G401 (cell line): ENCODE data around the gene SPATC1L. TPM values are rescaled to one million over a fixed set of nuclear protein-coding genes. Genes with fewer than 3 reads are reported as not detected.
"Not testable (repeated sequence)": the region's sequence is repeated elsewhere in the genome, so short reads cannot be mapped to it uniquely, and the experiment has no call there.

Experiments
- DNase-seq: peaks from one replicate; pipeline ENCODE4 v3.0.0-alpha.2; 2015; ENCODE audit warnings: low spot score
- in situ Hi-C: cut with HindIII; loops from 2 replicates; pipeline ENCODE4 v1.10.0; 2016; ENCODE audit warnings: low sequenced_read_pairs, mixed read lengths
- total RNA-seq: library from RNA; depleted of rRNA; stranded (reverse); fragments of >200 nt; shearing (Covaris generic); gene quantifications from 2 replicates; pipeline ENCODE4 v1.2.3, GENCODE V29; 2014

The SPATC1L gene
- total RNA-seq, 1 experiment from 2014 or later = 11.2 TPM

DNA sequence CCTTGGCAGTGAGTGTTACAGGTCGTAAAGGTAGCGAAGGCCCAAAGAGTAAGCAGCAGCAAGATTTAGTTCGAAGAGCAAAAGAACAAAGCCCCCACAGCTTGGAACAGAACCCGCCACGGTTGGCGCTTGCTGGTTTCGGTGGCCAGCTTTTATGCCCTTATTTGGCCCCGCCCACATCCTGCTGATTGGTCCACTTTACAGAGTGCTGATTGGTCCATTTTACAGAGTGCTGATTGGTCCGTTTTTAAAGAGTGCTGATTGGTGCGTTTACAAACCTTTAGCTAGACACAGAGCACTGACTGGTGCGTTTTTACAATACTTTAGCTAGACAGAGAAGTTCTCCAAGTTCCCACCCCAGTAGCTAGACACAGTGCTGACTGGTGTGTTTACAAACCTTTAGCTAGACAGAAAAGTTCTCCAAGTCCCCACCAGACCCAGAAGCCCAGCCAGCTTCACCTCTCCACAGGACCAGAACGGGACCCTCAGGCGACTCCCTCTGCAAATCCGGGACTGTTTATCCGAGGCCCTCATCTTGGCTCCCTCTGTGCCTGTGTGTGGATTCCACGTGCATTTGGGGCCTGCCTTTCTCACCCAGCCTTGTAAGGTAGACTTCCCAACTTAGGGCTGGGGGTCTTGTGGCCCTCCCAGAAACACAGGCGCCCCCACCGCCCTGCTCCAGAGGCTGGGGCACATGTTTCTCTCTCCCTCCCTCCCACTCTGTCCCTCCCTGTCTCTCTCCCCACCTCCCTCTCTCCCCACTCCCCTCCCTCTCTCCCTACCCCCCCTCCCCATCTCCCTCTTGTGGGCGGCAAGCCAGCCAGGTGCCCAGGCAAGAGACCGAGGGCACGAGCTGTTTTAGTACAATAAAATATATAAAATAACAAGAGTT, 41.4 kb downstream of the SPATC1L start:
- in situ Hi-C loops = no loop called here
- DNase-seq = no peak

DNA sequence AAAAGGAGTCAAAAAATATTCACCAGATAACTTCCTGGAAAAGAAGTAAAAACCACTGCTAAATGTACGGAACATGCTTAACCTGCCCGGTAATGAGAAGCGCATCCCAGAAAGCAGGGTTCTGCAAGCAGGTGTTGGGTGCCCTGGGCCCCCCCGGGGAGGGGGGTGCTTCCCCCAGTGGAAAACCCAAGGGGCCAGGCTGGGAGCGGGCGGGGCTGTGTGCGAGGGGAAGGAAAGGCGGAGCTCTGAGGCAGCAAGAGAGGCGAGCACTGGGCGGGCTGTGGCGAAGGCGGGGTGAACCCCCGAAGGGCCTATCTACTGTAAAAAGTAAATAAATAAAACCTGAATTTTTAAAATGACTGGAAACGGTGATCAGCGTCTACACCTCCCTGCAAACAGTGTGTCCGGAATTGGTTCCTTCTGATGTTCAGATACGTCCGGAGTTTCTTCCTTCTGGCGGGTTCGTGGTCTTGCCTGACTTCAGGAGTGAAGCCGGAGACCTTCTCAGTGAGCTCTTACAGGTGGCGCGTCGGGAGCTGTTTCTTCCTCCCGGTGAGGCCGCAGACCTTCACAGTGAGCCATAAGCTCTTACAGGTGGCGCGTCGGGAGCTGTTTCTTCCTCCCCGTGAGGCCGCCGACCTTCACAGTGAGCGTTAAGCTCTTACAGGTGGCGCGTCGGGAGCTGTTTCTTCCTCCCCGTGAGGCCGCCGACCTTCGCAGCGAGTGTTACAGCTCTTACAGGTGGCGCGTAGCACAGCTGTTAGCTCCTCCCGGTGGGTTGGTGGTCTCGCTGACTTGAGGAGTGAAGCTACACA, 42.3 kb downstream of the SPATC1L start:
- in situ Hi-C loops = no loop called here
- DNase-seq = no peak

DNA sequence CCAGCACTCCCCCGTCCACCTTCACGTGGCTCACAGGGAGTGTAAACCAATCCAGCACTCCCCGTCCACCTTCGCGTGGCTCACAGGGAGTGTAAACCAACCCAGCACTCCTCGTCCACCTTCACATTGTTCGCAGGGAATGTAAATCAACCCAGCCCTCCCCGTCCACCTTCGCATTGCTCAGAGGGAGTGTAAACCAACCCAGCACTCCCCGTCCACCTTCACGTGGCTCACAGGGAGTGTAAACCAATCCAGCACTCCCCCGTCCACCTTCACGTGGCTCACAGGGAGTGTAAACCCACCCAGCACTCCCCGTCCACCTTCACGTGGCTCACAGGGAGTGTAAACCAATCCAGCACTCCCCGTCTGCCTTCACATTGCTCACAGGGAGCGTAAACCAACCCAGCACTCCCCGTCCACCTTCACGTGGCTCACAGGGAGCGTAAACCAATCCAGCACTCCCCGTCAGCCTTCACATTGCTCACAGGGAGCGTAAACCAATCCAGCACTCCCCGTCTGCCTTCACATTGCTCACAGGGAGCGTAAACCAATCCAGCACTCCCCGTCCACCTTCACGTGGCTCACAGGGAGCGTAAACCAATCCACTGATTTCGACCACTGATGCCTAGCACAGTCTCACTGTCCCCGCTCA, 43.8 kb downstream of the SPATC1L start:
- in situ Hi-C loops = not testable (repeated sequence)

DNA sequence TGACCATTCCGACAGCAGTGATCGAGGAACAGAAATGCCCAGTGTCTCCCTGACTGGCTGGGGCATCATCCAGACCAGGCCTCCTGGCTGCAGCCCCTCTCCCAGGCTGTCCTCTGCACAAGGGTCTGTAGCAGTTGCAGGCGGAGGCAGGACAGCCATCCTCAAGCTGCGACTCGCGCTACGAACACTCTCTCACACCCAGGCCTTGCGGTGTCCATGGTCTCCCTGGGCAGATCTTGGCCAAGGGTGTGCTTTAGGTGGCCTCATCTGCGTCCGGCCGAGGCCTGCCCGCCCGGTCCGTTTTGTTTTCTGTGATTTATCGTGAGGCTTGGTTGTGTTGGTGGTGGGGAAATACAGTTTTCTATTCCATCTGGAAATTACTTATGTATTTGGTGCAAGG, 44.6 kb downstream of the SPATC1L start:
- DNase-seq = no peak
- in situ Hi-C loops = no loop called here

More for the DNA sequence above, 43.8 kb downstream of the SPATC1L start:
- not testable (repeated sequence) for DNase-seq

DNA sequence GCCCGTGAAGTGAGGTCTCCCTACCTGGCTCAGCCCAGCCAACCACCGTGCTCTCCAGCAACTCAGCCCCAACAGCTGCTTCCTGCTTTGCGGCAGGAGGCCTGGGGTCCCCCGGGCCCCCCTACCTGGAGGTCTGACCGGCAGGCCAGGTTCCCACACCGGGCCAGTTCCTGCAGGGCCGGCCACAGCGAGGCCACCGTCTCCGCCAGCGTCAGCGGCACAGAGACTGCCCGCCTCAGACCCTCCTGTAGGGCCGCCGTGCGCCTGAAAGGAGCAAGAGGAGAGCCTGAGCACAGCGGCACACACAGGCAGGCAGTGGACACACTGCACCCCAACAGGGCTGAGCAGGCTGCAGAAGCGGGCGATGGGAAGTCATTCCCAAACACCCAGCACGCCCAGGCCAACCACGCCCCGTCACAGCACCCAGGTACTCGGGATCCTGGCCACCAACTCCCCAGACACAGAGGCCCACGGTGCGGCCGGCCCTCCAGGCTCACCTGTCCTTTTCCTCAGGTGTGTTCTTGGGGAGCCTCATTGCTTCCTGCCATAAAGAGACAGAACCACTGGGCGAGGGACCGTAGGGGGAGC, 45.8 kb downstream of the SPATC1L start:
- DNase-seq = no peak
- in situ Hi-C loops = no loop called here

DNA sequence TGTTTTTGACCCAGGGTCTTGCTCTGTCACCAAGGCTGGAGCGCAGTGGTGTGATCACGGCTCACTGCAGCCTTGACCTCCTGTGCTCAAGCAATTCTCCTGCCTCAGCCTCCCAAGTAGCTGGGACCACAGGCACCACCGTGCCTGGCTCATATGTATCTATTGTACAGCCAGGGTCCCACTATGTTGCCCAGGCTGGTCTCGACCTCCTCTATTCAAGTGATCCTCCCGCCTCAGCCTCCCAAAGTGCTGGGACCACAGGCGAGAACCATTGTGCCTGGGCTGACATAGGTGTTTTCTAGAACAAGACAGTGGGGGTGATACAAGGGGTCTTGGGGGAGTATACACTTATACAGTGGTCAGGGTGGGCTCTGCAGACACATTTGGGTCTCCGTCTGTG, 46.4 kb downstream of the SPATC1L start:
- in situ Hi-C loops = no loop called here
- DNase-seq = no peak

DNA sequence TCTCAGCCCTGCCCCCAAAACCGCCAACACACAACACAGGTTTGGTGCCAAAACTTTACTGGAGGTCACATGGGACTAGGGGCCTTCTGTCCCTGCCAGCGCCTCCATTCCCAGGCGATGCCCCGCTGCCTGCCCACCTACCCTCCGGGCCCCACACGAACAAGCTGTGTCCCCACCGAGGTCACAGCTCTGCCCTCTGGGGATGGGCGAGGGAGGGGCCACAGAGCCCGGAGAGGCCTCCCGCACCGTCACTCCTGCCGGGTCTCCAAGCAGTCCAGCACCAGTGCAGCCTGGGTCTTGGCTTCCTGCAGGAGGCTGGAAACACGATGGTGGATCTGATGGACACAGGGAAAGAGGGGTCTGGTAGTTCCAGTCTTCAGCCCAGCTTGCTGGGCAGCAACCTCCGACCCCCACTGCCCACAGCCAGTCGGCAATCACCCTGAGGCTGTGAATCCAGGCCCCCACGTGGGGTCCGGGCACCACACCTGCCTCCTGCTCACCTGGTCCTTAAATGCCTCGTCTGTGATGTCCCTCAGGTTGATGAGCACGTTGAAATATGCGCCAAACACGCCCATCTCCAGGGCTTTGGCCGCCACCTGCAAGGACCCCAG, 47.4 kb downstream of the SPATC1L start:
- DNase-seq = no peak
- in situ Hi-C loops = no loop called here

DNA sequence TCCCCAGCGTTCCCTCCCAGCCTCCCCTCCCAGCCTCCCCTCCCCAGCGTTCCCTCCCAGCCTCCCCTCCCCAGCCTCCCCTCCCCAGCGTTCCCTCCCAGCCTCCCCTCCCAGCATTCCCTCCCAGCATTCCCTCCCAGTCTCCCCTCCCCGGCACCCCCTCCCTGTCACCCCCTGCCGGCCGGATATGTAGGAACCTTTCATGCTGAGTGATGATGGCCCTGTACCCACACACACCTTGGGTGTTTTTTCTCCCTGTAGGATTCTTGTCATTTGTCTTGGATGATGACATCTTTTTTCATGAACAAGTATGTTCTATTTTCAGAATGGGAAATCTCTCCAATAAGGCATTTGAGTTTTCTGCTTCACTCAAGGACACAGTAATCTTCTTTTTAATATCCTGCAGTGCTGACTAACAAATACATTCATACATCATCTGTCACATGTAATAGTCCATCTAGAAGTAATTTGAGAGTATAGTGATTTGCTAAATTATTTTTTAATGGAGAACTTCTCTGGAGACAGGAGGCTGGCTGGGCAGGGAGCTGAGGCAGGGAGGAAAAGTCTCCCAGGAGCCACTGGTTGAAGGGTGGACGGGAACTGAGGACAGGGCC, 48.4 kb downstream of the SPATC1L start:
- no peak for DNase-seq
- in situ Hi-C loops = no loop called here

DNA sequence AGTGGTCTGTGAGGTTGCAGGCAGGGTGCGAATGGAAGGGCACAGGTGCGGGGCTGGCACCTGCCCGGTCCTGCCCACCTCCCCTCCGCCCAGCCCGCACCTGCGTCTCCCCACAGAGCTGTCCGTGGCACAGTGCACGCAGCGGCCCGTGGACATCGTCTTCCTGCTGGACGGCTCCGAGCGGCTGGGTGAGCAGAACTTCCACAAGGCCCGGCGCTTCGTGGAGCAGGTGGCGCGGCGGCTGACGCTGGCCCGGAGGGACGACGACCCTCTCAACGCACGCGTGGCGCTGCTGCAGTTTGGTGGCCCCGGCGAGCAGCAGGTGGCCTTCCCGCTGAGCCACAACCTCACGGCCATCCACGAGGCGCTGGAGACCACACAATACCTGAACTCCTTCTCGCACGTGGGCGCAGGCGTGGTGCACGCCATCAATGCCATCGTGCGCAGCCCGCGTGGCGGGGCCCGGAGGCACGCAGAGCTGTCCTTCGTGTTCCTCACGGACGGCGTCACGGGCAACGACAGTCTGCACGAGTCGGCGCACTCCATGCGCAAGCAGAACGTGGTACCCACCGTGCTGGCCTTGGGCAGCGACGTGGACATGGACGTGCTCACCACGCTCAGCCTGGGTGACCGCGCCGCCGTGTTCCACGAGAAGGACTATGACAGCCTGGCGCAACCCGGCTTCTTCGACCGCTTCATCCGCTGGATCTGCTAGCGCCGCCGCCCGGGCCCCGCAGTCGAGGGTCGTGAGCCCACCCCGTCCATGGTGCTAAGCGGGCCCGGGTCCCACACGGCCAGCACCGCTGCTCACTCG, 52.2 kb downstream of the SPATC1L start:
- in situ Hi-C loops = no loop called here
- DNase-seq = no peak

DNA sequence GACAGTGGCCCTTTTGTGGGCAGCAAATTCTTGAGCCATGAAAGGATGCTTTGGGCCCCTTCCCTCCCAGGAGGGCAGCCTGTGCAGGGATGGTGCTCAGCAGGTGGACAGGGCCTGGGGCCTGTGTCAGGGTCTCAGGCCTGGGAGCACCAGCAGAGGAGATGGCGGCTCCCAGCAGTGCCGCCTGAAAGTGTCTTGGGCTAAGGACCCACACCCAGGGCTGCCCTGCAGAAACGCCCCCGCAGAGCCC, 52.7 kb downstream of the SPATC1L start:
- in situ Hi-C loops = no loop called here

DNA sequence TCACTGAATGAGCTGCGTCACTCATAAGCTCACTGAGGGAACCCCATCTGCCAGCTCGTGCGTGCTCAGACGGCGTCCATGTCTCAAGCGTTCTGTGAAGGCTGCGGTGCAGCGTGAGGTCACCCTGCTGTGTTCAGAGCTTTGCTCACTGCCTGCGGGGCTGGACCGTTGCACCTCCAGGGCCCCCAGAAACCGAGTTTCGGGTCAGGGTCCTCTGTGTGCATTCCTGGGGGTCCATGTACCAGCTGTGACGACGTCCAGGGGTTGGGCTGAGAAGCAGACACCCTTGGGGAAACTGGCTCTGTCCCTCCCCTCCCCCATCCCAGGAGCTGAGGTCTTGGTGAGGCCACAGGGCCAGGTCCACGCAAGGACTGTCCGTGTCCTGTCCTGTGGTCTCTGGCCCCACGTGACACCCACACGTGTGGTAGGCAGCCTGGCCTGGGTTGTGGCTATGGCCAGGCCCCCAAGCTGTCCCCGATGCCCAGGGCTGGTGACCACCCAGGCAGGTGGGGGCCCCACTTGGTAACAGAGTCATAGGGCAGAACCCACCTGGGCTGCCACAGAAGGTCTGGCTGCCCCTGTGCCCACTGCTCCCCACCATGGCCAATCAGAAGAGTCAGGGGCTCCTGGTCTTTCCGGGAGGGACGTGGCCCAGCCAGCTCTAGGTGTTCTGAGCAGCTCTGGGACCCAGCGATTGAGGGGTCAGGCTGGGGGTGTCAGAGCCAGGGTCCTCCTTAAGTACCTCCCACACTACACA, 53.2 kb downstream of the SPATC1L start:
- in situ Hi-C loops = no loop called here
- DNase-seq = no peak

More for the DNA sequence above, 52.7 kb downstream of the SPATC1L start:
- no peak for DNase-seq

DNA sequence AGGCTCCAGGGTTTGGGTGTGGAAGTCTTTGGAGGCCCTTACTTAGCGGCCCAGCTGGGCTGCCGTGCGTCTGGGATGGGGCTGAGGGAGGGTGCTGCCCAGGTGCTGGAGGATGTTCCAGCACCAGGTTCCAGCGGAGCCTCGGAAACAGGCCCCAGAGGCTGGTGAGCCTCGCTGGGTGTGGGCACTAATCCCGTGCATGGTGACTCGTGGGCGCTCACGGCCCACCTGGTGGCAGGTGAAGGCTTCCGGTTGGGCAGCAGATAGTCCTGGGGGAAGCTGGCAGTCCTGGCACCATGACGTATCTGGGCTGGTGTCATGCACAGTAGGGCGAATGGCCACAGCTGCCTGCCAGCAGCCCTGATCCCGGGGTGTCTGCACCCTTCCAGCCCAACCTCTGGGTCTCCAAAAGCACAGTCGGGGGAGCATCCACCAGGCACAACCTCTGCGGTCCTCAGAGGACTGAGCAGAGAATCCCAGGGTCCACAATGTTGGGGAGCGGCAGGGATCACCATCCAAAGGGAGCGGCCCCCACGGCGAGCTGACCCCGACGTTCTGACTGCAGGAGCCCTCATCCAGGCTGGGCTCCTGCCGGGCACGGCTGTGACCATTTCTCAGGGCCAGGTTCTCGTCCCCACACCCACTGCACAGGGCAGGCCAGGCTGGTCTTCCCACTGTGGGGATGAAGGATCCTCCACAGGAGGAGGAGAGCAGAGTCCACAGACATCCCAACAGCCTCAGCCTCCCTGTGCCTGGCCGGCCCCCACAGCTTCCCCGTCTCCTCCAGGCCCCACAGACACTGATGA, 54.2 kb downstream of the SPATC1L start:
- in situ Hi-C loops = no loop called here
- no peak for DNase-seq

DNA sequence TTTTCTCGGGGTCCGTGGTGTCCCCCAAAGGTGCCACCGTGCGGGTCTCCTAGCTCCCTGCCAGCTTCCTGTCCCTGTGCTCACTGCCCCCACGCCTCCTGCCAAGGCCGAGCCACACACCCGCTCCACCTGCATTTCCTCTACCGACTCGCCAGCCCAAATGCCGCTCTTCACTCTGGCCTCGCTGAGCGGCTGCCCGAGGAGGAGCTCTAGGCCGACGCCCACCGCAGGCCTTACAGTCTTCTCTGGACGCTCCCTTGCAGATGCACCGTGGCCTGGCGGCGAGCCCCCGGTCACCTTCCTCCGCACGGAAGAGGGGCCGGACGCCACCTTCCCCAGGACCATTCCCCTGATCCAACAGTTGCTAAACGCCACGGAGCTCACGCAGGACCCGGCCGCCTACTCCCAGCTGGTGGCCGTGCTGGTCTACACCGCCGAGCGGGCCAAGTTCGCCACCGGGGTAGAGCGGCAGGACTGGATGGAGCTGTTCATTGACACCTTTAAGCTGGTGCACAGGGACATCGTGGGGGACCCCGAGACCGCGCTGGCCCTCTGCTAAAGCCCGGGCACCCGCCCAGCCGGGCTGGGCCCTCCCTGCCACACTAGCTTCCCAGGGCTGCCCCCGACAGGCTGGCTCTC, 55.2 kb downstream of the SPATC1L start:
- no peak for DNase-seq
- in situ Hi-C loops = no loop called here

DNA sequence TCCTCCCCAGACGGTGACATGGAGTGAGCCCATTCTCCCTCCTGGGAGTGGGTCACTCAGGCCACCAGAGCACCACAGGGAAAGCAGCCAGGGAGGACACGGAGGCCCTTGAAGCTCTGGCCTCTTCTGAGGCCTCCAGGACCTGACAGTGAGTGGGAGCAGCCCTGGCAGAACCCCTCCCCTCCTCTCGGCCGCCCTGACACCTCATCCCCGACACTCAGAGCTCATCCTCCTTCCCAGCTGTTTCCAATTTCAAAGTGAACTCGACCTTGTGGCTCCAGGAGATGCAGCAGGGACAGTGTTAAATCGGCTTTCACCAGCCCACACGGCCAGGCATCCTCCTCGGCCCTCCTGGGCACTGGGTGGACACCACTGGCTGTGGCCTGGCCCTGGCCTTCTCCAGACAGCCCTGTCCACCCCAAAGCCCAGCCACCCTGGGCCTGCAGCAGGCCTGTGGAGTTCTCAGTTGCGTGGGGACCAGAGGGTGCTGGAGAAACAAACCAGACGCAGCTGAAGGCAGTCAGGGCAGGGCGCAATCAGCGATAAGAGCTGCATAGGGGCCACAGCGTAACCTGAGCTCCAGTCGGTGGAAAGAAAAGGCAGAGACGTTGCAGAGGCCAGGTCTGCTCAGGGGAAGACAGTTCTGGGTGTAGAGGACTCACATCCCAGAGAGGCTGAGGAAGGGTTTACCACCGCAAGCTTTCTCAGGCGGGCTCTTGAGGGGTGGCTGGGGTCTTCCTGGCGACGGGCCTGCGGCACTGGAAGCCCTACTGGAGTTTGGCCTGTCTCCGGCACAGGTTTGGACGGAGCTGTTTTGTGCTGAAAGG, 55.9 kb downstream of the SPATC1L start:
- in situ Hi-C loops = no loop called here
- DNase-seq = no peak
